HCT116 (cell line): ENCODE results near the gene TYMP.

Experiments used
- CTCF ChIP-seq, 3 experiments: fragments of 200-600 bp in 1 of 3; sonication (generic) in 1 of 3; IDR thresholded peaks in 2 of 3; conservative IDR thresholded peaks in 1 of 3; 2 replicates each; pipeline ENCODE4 v1.5.1; 2012 to 2017; ENCODE audit warnings: low read depth in 2 of 3, low read length in 2 of 3, antibody characterized with exemption in 1 of 3, borderline replicate concordance in 1 of 3, control low read depth in 1 of 3, mild to moderate bottlenecking in 1 of 3, mixed read lengths in 1 of 3, mixed run types in 1 of 3, moderate library complexity in 1 of 3; ENCODE audit not compliant: insufficient read depth in 1 of 3
- EGR1 ChIP-seq: IDR thresholded peaks from 2 replicates; pipeline ENCODE4 v1.6.1; 2012; ENCODE audit warnings: low read depth
- POLR2A ChIP-seq: IDR thresholded peaks from 2 replicates; pipeline ENCODE4 v1.7.0; 2011; ENCODE audit warnings: borderline replicate concordance; ENCODE audit not compliant: insufficient read depth, insufficient read length; ENCODE audit errors: extremely low read depth
- YY1 ChIP-seq: IDR thresholded peaks from 2 replicates; pipeline ENCODE4 v1.6.1; 2011; ENCODE audit warnings: low read length, low read depth, moderate library complexity, mild to moderate bottlenecking; ENCODE audit not compliant: insufficient replicate concordance; ENCODE audit errors: extremely low read depth
- ZNF274 ChIP-seq: fragments of 200-500 bp; sonication (Bioruptor generic); IDR thresholded peaks from 2 replicates; pipeline ENCODE4 v1.6.1; 2014; ENCODE audit warnings: mild to moderate bottlenecking, low read depth, low read length, inconsistent platforms

DNA sequence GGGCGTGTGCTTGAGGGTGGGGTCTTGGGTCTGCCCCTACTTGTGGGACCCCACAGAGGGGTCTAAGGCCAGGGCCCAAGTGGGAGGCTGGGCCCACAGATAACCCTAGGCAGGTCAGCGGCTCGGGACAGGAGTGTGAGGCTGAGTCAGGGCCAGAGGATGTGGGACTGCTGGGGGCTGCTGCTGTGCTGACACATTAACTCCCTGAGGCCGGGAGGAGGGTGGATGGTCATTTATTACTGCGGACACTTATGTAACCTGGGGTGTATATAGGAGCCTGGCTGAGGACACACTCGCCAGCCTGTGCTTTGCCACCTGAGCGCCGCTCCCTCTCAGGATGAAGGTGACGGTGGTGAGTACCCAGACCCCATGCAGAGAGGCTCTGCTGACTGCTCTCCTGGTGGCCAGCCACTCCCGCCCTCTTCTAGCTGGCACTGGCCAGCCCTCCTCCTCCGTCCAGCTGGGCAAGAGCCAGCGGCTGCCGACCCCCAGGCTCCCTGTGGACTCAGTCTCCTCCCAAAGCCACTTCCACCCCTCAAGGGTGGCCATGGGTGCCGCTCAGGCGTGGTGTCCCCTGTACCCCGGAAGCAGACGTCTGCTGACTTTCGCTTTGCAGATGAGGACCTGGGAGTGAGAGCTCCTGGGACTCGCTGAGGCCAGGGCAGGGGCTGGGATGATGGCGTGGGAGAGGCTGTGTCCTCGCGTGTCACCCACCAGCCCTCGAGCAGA is 43.1 kb downstream of the TYMP start, which contains the start of gene MIOX:
- no peak for TF ChIP-seq POLR2A
- no peak for TF ChIP-seq EGR1
- no peak for TF ChIP-seq YY1
- TF ChIP-seq CTCF (IDR thresholded peaks at IDR 0.05 in 2 of 3, conservative IDR thresholded peaks at IDR 0.05 in 1 of 3; ENCODE audit: borderline replicate concordance in 1 of 3, insufficient read depth in 1 of 3, low read depth in 2 of 3, low read length in 2 of 3) = no peak
- no peak for TF ChIP-seq ZNF274
